ENCODE data around the gene TENM4. TPM values are rescaled to one million over a fixed set of nuclear protein-coding genes. Genes with fewer than 3 reads are reported as not detected.

The TENM4 gene
- total and polyA plus RNA-seq, 10 of the 15 experiments (the other 5 are each of a cell fraction or from before 2014, with no cell fraction given) = 0.03 to 0.12 (median 0.06) TPM; not detected in 7

GRCh38 chr11:79244241-79244772 is 196.5 kb downstream of the TENM4 start:
- Histone ChIP-seq H3K27me3 (replicated peaks in 1 of 2; ENCODE audit: control insufficient read depth in 2 of 2, insufficient read depth in 2 of 2, low read length in 1 of 2) (no peaks in the 10 kb centered on the region), H3K4me1 (ENCODE audit: control insufficient read depth, insufficient read depth, low read length) (no peaks in the 10 kb centered on the region), H2AFZ (ENCODE audit: control insufficient read depth, low read depth, low read length) (no peak overlapping the region), H4K20me1 (ENCODE audit: control insufficient read depth, insufficient read depth) (no peaks in the 10 kb centered on the region), H3K36me3 (ENCODE audit: control insufficient read depth in 2 of 2, insufficient read depth in 2 of 2, low read length in 1 of 2) (no peaks in the 10 kb centered on the region), H3K9me3 (replicated peaks; ENCODE audit: control insufficient read depth, insufficient read depth, low read length) (no peaks in the 10 kb centered on the region), H3K9ac (ENCODE audit: control insufficient read depth, insufficient read depth, low read length) (no peak overlapping the region), H3K4me2 (ENCODE audit: control insufficient read depth, insufficient read depth) (no peak overlapping the region), H3K79me2 (ENCODE audit: control insufficient read depth, insufficient read depth, low read length) (no peaks in the 10 kb centered on the region), H3K4me3 (no peak overlapping the region), H3K27ac (ENCODE audit: control insufficient read depth, insufficient read depth) (no peak overlapping the region)
- no peak for ATAC-seq
- intact Hi-C loops (cut with micrococcal nuclease; ENCODE audit: unreplicated experiment) = no loop called here
- no TSS peak for BruUV-seq (replicated peaks)
- WGBS (ENCODE audit: insufficient coverage, insufficient replicate concordance, low lambda C conversion rate, missing lambda C conversion rate) = 6% methylated on average over 6 of the region's 6 CpGs
- ChIA-PET RAD21 (ENCODE audit: unreplicated experiment) (no interaction called here), POLR2A (no interaction called here), SMC1A (ENCODE audit: uncharacterized antibody, unreplicated experiment) (no interaction called here), CTCF (interaction anchor here (0.7 to 1.1 kb wide), 2 partner anchors 11 to 250 kb away, joined by 3 read pairs; no protein-coding TSS in a partner anchor)
- DNase-seq (ENCODE audit: low read depth, low spot score) = no peak
- TF ChIP-seq PKNOX1 (IDR thresholded peaks at IDR 0.05) (no peak), NFYB (IDR thresholded peaks at IDR 0.05; ENCODE audit: insufficient read depth, low read depth, low read length) (no peak), TCF3 (IDR thresholded peaks at IDR 0.05; ENCODE audit: borderline replicate concordance, insufficient read depth, low read depth, low read length) (no peak), CBX3 (IDR thresholded peaks at IDR 0.05; ENCODE audit: borderline replicate concordance, low read depth) (no peak)
- in situ Hi-C loops (cut with MboI) = no loop called here
- FAIRE-seq = no peak

GRCh38 chr11:79243422-79244210 is 197.2 kb downstream of the TENM4 start:
- BruUV-seq (replicated peaks) = no TSS peak
- in situ Hi-C loops (cut with MboI) = no loop called here
- TF ChIP-seq IRF4 (IDR thresholded peaks at IDR 0.05; ENCODE audit: low read depth, low read length) = no peak
- no peak for TF ChIP-seq MTA3 (IDR thresholded peaks at IDR 0.05; ENCODE audit: borderline replicate concordance, low read length)
- TF ChIP-seq NRF1 (conservative IDR thresholded peaks at IDR 0.05; ENCODE audit: low read depth, low read length) = no peak
- TF ChIP-seq STAT1 (conservative IDR thresholded peaks at IDR 0.05) = no peak
- no peak for TF ChIP-seq ZNF217 (IDR thresholded peaks at IDR 0.05)
- TF ChIP-seq JUND (IDR thresholded peaks at IDR 0.05; ENCODE audit: low read depth, low read length) = no peak
- TF ChIP-seq NR2C1 (IDR thresholded peaks at IDR 0.05) = no peak
- TF ChIP-seq PML (IDR thresholded peaks at IDR 0.05; ENCODE audit: low read length) = no peak

More at GRCh38 chr11:79243422-79244210, 197.2 kb downstream of the TENM4 start:
- H3K79me2 ChIP-seq (ENCODE audit: control insufficient read depth, insufficient read depth, low read length) = no peaks in the 10 kb centered on the region
- intact Hi-C loops (cut with micrococcal nuclease; ENCODE audit: unreplicated experiment) = no loop called here
- CTCF ChIA-PET = interaction anchor here (1.1 kb wide), 1 partner anchor 12 kb away, joined by 3 read pairs; no protein-coding TSS in a partner anchor
- no peak overlapping the region for H3K4me3 ChIP-seq
- no peak for FAIRE-seq
- no peak overlapping the region for H3K27ac ChIP-seq (ENCODE audit: control insufficient read depth, insufficient read depth)
- no peaks in the 10 kb centered on the region for H3K9me3 ChIP-seq (replicated peaks; ENCODE audit: control insufficient read depth, insufficient read depth, low read length)
- POLR2A ChIA-PET = no interaction called here
- WGBS (ENCODE audit: insufficient coverage, insufficient replicate concordance, low lambda C conversion rate, missing lambda C conversion rate) = 41% methylated on average over 13 of the region's 16 CpGs
- H3K9ac ChIP-seq (ENCODE audit: control insufficient read depth, insufficient read depth, low read length) = no peak overlapping the region
- no peak overlapping the region for H2AFZ ChIP-seq (ENCODE audit: control insufficient read depth, low read depth, low read length)
- RAD21 ChIA-PET (ENCODE audit: unreplicated experiment) = no interaction called here
- H4K20me1 ChIP-seq (ENCODE audit: control insufficient read depth, insufficient read depth) = no peaks in the 10 kb centered on the region
- no peak for ATAC-seq
- H3K36me3 ChIP-seq (ENCODE audit: control insufficient read depth in 2 of 2, insufficient read depth in 2 of 2, low read length in 1 of 2) = no peaks in the 10 kb centered on the region
- SMC1A ChIA-PET (ENCODE audit: uncharacterized antibody, unreplicated experiment) = interaction anchor here (2.1 kb wide), 1 partner anchor 8 kb away, joined by 4 read pairs; no protein-coding TSS in a partner anchor
- no peak for DNase-seq (ENCODE audit: low read depth, low spot score)
- H3K4me1 ChIP-seq (ENCODE audit: control insufficient read depth, insufficient read depth, low read length) = no peaks in the 10 kb centered on the region
- no peaks in the 10 kb centered on the region; a peak in 1 of 4 replicates for H3K27me3 ChIP-seq (replicated peaks in 1 of 2; ENCODE audit: control insufficient read depth in 2 of 2, insufficient read depth in 2 of 2, low read length in 1 of 2)
- H3K4me2 ChIP-seq (ENCODE audit: control insufficient read depth, insufficient read depth) = no peak overlapping the region
